GM23248 (cell line): ENCODE results near the gene PCSK2.

ENCODE experiments used
- EZH2 ChIP-seq: fragments of 200-600 bp; sonication (generic); IDR thresholded peaks from 2 replicates; pipeline ENCODE4 v1.6.1; 2018; ENCODE audit warnings: antibody characterized with exemption, mild to moderate bottlenecking; ENCODE audit not compliant: insufficient read depth, poor library complexity, severe bottlenecking
- EZH2phosphoT487 ChIP-seq: fragments of 200-600 bp; sonication (generic); IDR thresholded peaks from 2 replicates; pipeline ENCODE4 v1.6.1; 2018; ENCODE audit warnings: antibody characterized with exemption, moderate library complexity, mild to moderate bottlenecking, low read depth; ENCODE audit not compliant: insufficient read depth

DNA sequence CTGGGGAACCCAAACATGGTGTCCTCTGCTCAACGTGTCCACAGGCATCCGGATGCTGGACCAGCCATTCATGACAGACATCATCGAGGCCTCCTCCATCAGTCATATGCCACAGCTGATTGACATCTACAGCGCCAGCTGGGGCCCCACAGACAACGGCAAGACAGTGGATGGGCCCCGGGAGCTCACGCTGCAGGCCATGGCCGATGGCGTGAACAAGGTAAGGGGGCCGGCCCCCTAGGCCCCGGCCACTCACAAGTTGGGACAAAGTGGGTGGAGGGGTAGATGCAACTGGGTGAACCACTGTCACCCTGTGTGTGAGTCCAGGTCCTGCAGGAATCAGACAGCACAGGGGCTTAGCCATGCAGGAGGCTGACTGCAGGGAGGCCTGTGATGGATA, 209.8 kb downstream of the PCSK2 start:
- TF ChIP-seq EZH2phosphoT487: no peak
- TF ChIP-seq EZH2: no peak
